CD4-positive, alpha-beta T cell treated with Interleukin-17A for 4 hours (primary cell): ENCODE data around the gene MIEF1.
A peak's percentile ranks its signal among the peaks of the same experiment; 100 is the strongest.
"Not testable (repeated sequence)": the region's sequence is repeated elsewhere in the genome, so short reads cannot be mapped to it uniquely, and the experiment has no call there.

Experiments used
- DNase-seq: peaks from one replicate; pipeline ENCODE4 v3.0.0-alpha.2; 2020; ENCODE audit warnings: mixed read lengths

The MIEF1 gene

GRCh38 chr22:39517470-39517869, 15.4 kb downstream of the MIEF1 start:
- no peak for DNase-seq

GRCh38 chr22:39518144-39518786, 16.2 kb downstream of the MIEF1 start:
- DNase-seq = no peak

DNA sequence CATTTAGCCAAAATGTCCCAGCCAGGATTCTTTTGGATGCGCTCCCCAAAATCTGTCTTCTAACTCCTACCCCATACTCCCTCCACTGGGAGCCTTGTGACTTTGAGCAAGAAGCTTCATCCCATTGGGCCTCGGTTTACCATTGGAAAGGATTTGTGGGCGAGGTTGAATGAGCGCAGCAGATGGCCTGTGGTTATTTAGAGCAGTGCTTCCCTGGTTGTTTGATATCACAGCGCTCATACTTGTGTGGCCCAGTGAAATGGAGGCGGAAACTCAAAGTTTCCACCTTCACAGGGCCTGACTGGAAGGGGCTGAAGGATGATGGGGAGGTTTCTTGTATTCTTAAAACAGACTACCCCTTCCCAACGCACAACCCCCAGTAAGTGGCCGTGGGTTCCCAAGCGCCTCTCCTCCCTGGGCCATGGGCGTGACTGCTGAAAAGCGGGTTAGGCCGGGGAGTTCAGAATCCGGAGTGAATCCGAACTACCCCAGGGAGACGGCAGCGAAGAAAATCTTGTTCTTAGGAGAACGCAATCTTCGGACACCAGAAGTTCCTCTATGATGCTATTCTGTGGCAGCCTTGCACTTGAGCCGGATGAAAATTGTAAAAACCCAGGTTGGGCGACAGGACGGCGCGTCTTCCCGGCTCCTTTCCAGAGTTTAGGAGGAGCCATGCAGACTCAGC, 17.0 kb downstream of the MIEF1 start:
- no peak for DNase-seq

DNA sequence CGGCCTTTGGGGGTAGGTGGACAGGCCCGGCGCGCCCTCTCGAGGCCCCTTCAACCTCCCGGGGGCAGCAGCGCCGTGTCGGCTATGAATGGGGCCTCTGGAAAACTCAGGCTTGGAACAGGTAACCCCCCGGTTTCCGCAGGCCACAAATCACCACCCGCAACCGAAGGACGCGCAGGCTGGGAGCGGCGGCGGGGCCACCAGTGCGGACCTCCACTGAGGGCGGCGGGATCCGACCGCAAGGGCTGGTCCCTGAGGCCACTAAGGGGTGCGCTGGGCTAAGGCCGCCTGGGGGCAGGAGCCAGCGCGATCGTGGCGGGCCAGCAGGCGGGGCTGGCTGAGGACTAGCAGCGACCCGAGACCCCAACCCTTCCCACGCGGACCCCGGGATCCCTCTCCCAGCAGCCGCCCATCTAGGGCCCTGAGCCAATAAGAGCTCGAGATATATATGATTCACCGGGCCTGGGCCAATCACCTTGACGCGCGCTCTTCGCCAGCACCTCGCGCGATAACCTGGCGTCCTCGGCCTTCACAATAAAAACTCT, 17.7 kb downstream of the MIEF1 start:
- peak; percentile 49 for DNase-seq

DNA sequence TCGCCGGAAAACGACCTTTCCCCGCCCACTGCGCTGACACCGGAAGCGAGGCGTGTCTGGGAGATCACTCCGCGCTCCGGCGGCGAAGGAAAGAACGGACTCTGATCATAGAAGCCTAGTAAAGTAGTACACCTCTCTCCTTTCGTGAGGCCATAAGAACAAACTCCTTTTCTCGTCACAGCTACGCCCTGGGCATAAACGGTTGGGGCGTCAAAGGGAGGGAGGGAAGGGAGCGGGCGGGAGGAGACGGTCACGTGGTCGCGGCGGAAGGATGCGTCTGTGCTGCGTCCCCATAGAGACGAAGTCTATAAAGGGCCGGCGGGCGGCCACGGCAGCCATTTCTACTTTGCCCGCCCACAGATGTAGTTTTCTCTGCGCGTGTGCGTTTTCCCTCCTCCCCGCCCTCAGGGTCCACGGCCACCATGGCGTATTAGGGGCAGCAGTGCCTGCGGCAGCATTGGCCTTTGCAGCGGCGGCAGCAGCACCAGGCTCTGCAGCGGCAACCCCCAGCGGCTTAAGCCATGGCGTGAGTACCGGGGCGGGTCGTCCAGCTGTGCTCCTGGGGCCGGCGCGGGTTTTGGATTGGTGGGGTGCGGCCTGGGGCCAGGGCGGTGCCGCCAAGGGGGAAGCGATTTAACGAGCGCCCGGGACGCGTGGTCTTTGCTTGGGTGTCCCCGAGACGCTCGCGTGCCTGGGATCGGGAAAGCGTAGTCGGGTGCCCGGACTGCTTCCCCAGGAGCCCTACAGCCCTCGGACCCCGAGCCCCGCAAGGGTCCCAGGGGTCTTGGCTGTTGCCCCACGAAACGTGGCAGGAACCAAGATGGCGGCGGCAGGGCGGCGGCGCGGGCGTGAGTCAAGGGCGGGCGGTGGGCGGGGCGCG, 18.4 kb downstream of the MIEF1 start, which contains the start of gene ATF4:
Gene ATF4 (plus strand): TSS at position 337 of the 880 bp plus-strand sequence. CDS start 884 bp downstream, outside the sequence.
- peak; percentile 97 for DNase-seq

DNA sequence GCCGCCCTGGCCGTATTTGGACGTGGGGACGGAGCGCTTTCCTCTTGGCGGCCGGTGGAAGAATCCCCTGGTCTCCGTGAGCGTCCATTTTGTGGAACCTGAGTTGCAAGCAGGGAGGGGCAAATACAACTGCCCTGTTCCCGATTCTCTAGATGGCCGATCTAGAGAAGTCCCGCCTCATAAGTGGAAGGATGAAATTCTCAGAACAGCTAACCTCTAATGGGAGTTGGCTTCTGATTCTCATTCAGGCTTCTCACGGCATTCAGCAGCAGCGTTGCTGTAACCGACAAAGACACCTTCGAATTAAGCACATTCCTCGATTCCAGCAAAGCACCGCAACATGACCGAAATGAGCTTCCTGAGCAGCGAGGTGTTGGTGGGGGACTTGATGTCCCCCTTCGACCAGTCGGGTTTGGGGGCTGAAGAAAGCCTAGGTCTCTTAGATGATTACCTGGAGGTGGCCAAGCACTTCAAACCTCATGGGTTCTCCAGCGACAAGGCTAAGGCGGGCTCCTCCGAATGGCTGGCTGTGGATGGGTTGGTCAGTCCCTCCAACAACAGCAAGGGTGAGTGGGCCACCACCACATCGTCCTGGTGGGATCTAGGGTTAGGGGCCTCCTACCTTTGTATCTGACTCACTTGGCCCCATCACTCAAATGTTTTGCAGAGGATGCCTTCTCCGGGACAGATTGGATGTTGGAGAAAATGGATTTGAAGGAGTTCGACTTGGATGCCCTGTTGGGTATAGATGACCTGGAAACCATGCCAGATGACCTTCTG, 19.2 kb downstream of the MIEF1 start:
- DNase-seq = not testable (repeated sequence)

DNA sequence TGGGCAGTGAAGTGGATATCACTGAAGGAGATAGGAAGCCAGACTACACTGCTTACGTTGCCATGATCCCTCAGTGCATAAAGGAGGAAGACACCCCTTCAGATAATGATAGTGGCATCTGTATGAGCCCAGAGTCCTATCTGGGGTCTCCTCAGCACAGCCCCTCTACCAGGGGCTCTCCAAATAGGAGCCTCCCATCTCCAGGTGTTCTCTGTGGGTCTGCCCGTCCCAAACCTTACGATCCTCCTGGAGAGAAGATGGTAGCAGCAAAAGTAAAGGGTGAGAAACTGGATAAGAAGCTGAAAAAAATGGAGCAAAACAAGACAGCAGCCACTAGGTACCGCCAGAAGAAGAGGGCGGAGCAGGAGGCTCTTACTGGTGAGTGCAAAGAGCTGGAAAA, 20.0 kb downstream of the MIEF1 start:
- DNase-seq = not testable (repeated sequence)

- no peak for DNase-seq
These were observed 20.6 kb downstream of the MIEF1 start for GRCh38 chr22:39522567-39523300.

DNA sequence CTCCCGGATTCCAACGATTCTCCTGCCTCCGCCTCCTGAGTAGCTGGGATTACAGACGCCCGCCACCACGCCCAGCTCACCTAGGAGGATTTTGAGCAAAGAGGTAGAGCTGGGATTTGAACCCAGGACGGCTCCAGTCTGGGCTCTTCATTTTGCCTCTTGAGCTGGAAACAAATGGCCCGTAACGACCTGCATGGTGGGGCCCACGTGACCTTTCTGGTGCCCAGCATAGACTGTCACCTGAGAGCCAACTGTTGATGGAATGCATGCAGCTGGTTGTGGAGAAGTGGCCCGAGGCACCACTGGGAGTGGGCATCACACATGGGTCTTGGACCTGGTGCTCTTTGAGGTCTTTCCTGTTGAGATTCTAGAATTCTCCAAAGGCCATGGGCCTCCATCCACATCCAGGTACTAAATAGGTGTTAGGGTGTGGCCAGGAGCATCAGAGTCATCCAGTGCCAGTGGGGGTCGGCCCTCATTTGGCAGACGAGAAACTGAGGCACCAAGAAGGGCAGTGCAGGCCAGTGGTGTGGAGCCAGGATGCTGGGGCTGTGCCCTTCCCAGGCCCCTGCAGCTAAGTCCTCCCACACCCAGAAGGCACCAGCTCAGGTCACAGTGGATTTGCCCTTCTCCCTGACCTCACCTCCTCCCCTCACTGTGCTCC, 22.1 kb downstream of the MIEF1 start:
- DNase-seq = no peak

DNA sequence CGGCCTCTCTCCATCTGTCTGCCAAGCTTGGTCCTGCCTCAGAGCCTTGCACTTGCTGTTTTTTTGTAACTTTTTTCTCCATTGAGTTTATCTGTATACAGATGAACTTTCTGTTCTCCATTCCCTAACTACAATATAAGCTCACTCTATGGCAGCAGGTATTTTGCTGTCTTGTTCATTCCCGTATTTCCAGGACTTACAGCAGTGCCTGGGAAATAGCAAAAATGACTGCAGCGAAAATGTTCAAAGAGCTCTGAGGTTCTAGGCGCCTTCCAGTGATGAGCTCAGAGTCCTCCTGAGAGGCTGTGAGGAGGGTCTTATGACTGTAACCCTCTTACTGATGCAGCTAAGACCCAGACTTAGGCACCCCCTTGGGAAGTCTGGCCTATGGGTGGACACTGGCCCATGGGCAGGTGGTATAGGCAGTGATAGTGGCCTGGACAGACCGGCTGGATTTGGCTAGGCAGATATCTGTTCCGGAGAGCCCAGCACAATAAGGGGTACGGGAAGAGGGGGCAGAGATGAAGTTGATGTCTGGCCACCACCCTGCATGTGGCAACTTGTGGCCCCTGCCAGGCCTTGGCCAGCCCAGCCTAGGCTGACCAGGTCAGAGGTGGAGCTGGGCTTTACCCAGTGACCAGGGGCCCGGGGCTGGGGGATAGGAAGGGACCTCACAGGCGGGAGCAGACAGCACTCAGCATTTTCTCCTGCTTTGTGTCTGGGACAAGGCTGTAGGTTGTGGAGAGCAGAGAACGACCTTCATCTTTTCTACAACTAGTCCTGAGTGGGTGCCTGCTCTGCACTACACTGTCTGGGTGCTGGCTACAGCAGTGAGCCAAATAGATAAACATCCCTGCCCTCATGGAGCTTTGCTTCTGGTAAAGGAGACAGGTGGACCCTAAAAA, 22.9 kb downstream of the MIEF1 start:
- DNase-seq = no peak

DNA sequence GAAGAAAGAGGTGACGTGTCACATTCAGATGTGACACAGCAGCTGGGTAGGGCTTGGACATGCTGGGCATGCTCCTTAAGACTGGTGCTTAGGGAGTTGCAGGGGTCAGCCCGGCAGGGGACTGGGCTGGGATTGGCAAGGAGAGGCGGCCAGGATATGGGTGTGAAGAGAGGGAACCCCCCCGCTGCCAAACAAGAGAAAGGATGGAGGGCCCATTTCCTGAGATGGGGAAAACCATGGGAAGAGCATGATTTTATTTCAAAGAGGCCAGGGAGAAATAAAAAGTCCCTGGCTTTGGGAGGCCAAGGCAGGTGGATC, 23.5 kb downstream of the MIEF1 start:
- no peak for DNase-seq

DNA sequence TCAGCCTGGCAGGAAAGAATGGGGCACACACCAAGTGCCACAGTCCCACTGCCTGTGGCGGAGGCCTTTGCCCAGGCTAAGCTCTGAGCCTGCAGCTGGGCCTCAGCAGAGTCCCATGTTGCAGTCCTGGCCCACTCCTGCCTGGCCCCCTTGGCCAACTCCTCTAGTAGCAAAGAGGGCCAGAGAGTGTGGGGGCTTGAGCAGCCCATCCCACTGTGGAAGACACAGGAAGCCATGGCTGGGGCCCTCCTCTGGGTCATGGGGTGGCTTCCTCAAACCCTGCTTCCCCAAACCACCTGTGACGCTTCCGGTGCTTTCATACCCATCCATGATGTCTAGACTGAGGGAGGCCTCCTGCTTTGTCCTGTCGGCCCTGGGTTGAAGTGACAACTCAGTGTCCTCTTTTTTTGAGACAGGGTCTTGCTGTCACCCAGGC, 24.7 kb downstream of the MIEF1 start:
- peak; percentile 61 for DNase-seq

DNA sequence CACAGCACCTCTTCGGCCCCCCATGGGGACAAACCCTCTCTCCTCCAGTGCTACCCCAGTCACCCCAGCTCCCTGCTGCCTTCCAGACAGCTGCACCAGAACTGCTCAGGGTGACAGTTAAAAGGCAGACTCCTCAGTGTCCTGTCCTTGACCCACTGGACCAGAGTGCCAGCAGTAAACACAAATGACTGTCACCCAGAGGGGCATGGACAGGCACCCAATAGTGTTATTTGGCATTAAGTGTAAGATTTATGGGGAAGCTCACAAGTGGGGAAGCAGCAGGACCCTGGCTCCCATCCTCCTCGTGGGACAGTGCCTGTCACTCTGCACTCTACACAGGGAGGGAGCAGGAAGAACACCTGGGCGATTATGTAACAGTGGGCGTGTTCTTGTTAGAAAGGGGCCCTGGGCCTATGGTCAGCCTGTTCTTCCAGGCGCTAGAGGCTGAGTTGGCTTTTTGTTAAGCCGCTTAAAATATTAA, 25.4 kb downstream of the MIEF1 start:
- no peak for DNase-seq

DNA sequence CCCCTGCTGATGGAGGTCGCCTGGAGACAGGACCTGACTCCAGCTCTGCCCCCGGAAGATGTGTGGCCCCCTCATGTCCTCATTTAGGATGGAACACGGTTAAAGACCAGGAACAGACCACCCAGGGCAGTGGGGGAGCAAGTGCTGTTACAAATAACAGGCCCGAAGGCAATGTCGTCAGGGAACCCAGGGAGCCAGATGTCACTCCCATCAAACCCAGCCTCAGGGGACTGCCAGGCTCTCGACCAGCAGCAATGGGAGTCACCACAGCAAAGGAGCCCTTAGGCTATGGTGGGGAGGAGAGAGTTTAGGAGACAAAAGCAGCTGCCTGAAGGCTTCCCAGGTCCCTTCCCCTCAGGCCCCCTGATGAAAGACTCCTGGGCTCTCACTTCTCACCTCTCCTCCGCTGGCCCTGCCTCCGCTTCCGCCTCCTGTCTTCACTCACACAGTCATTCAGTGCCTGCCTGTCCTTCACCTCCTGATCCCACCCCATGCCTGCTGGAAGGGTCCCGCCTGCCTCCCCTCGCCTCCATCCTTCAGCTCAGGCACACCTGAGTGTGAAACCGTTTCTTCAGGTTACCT, 26.1 kb downstream of the MIEF1 start:
- no peak for DNase-seq

DNA sequence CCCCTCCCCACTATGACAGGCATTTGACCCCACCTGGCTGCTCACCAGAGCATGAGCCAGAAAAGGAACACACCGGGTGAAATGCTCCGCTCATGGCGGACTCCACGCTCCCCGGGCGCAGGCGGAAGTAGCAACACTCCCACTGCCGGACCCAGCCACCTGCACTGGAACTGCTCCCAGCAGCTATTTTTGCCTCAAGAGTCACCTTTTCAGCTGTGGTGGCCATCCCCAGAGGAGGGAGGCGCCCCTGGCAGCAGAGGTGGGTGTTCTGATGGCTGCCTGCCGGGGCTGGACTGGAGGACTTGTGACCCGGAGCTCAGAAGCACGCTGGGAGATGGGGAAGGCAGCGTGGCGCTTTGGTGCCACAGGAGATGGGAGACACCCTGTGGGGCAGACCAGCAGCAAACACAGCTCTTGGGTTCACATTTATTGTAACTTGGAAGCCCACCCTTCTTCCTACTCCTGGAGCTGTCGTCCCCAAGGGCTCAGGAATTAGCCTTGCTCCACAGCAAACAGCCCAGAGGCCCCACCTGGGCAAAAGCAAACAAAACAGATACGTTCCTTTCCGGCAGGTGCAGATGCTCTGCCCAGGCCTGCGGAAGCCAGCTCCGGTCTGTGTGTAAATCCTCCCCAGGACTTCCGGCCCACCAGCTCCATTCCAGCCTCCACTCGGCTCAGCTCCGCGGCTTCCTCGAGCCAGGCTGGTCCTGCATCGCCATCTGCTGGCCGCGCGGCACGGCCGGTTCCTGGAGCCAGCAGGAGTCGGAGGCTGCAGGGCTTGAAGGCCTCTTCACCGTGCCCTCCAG, 26.8 kb downstream of the MIEF1 start:
- peak; percentile 92 for DNase-seq

DNA sequence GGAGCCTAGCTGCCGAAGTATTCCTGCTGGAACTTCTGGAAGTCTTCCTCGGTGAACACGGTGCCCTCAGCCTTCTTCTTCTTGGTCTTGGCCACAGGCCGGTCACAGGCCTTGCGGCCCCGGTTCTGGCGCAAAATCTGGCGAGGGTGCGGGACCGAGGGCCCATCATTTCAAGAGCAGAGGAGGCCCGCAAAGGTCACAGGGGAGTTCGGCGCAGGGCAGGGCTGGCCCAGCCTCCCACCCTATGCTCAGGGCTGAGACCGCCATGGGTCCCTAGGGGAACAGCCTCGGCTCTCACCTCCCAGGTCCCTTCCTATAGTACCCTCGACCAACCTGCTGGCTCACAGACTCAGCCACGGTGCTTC, 27.4 kb downstream of the MIEF1 start:
- DNase-seq = no peak

DNA sequence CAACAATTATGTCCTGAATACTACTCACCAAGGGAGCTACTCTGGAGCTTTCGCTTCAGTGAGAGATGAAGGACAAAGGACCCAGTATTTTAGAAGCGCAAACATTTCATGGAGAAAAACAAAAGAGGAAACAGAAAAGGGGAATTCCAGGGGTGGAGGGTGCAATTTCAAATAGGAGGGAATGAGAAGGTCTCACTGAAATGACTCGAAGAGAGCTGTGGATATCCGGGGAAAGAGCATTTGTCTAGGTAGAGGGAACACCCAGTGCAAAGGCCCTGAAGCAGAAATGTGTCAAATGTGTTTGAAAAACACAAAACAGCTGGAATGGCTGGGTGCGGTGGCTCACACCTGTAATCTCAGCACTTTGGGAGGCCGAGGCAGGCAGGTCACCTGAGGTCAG, 28.0 kb downstream of the MIEF1 start:
- no peak for DNase-seq

DNA sequence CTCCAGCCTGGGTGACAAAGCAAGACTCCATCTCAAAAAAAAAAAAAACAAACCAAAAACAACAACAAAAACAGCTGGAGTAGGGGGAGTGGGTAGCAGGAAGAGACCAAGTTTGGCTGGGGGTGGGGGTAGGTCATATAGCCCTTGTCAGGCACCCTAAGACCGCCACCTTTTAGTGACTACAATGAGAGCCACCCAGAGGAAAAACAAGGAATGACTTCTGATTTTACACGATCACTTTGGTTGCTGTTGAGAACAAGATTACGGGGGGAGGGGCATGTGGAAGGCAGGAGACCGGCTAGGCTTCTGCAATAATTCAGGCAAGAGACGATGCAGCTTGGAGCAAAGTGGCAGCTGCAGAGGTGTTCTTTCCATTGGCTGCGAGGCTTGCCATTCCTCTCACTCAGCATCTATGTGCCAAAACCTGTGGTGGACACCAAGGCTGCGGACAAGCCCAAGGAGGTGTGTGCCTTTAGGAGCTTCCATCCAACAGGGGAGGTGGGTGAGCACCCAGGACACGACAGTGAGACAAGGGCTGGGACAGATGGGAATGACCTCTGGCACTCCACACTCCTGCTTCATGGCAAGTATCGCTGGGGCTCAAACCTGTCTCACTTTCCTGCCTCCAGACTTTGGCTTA, 28.7 kb downstream of the MIEF1 start:
- DNase-seq = peak; percentile 24
